A549 treated with GW870086 at 1 μM for 4 hours (cell line): Measurements from ENCODE around the gene HCAR2. TPM values are rescaled to one million over a fixed set of nuclear protein-coding genes. Genes with fewer than 3 reads are reported as not detected.

Experiments used
- total RNA-seq: library from RNA; stranded (reverse); fragments of 200-300 nt; extraction: Qiagen RNA extraction; gene quantifications from 5 replicates; pipeline ENCODE4 v1.2.3, GENCODE V29; 2022; ENCODE audit warnings: low read depth

The HCAR2 gene
- total RNA-seq: 0.06 TPM in 1 of 5 replicates, not detected in the others

GRCh38 chr12:122702890-122703611 lies at the start of gene HCAR2:
Gene HCAR2 (minus strand): TSS chr12:122703357. CDS start chr12:122703283, 74 bp downstream.

GRCh38 chr12:122752464-122753318 lies 49.5 kb upstream of the HCAR2 start, which contains the start of gene DENR:
Gene DENR (plus strand): TSS chr12:122752824. CDS start chr12:122753702, 878 bp downstream.

GRCh38 chr12:122730215-122731014 lies 27.3 kb upstream of the HCAR2 start, which contains the start of gene HCAR1:
Gene HCAR1 (minus strand): TSS chr12:122730844. CDS start chr12:122730339, 505 bp downstream.

GRCh38 chr12:122716658-122717057 lies 13.5 kb upstream of the HCAR2 start, which contains the start of gene HCAR3:
Gene HCAR3 (minus strand): TSS chr12:122716811. CDS start chr12:122716737, 74 bp downstream.

Other genes with a start within 250 kb of the HCAR2 start
- 20.7 to 23.4 TPM (median 22.8 TPM) in 5 replicates for gene ZCCHC8, start 202.4 kb downstream of the HCAR2 start, total RNA-seq
- gene RSRC2, start 176.4 kb downstream of the HCAR2 start, total RNA-seq: 43.4 to 61.1 TPM (median 55.3 TPM) in 5 replicates
- gene KNTC1, start 176.1 kb downstream of the HCAR2 start, total RNA-seq: 18.8 to 25.6 TPM (median 22.0 TPM) in 5 replicates
- gene HCAR3, start 13.5 kb upstream of the HCAR2 start, total RNA-seq: 0.17 TPM in 1 of 5 replicates, not detected in the others
- gene HCAR1, start 27.5 kb upstream of the HCAR2 start, total RNA-seq: 0.03 to 0.07 TPM (median 0.06 TPM) in 4 of 5 replicates, not detected in the other
- 51.7 to 58.3 TPM (median 56.0 TPM) in 5 replicates for gene DENR, start 49.5 kb upstream of the HCAR2 start, total RNA-seq
- gene CCDC62, start 71.2 kb upstream of the HCAR2 start, total RNA-seq: 0.07 to 0.10 TPM (median 0.08 TPM) in 3 of 5 replicates, not detected in the others
- gene HIP1R, start 132.1 kb upstream of the HCAR2 start, total RNA-seq: 20.6 to 29.5 TPM (median 26.6 TPM) in 5 replicates
- 28.8 to 34.1 TPM (median 33.4 TPM) in 5 replicates for gene VPS37B, start 192.8 kb upstream of the HCAR2 start, total RNA-seq